Body of pancreas (tissue), 4 donors: ENCODE data around the gene ANGEL2. TPM values are rescaled to one million over a fixed set of nuclear protein-coding genes. Genes with fewer than 3 reads are reported as not detected.

Experiments used
- ATAC-seq: fragments of 150-250 bp; one replicate; pipeline ENCODE4 v1.9.1; 2016
- DNase-seq, 4 donors: peaks; one replicate each; pipeline ENCODE4 v3.0.0-alpha.2; 2019
- H3K27ac ChIP-seq, 4 donors: fragments of 200-600 bp; sonication (generic); 1 replicate in 3 of 4; 2 replicates in 1 of 4; pipeline versions ENCODE4 v1.5.1 to v1.6.1; 2016 to 2019; ENCODE audit warnings: mild to moderate bottlenecking in 1 of 4, mixed read lengths in 1 of 4, moderate library complexity in 1 of 4
- H3K27me3 ChIP-seq, 2 donors: fragments of 200-600 bp; sonication (generic); one replicate each; pipeline ENCODE4 v1.6.0; 2016; ENCODE audit warnings: mild to moderate bottlenecking in 1 of 2
- H3K36me3 ChIP-seq, 2 donors: fragments of 200-600 bp; sonication (generic); replicated peaks in 1 of 2; 2 replicates each; pipeline ENCODE4 v1.5.1; 2016; ENCODE audit warnings: low read depth in 2 of 2; ENCODE audit not compliant: insufficient read depth in 1 of 2
- H3K4me1 ChIP-seq: fragments of 200-600 bp; sonication (generic); one replicate; pipeline ENCODE4 v1.6.0; 2016
- H3K4me3 ChIP-seq, 2 donors: fragments of 200-600 bp; sonication (generic); 1 replicate in 1 of 2; 2 replicates in 1 of 2; pipeline ENCODE4 v1.5.1; 2016 to 2019
- H3K9me3 ChIP-seq, 3 donors: fragments of 200-600 bp; sonication (generic); 1 replicate in 2 of 3; 2 replicates in 1 of 3; pipeline ENCODE4 v1.5.1; 2016
- CTCF ChIP-seq, 7 experiments: fragments of 450-650 bp in 4 of 7; fragments of 200-600 bp in 3 of 7; sonication (generic) in 3 of 7; IDR thresholded peaks; one replicate each; pipeline ENCODE4 v1.5.1; 2016 to 2019; ENCODE audit warnings: antibody characterized with exemption in 7 of 7
- POLR2A ChIP-seq, 3 donors: fragments of 450-650 bp; IDR thresholded peaks; one replicate each; pipeline ENCODE4 v1.6.1; 2016; ENCODE audit warnings: antibody characterized with exemption in 3 of 3, mild to moderate bottlenecking in 2 of 3
- WGBS, 2 donors: methylation state at CpG; one replicate each; pipeline ENCODE4 v1.1.5; 2017; 5-methylcytosine and 5-hydroxymethylcytosine counted together
- intact Hi-C: fragments of 100-400 bp; cut with DNase I; formaldehyde crosslinking; loops from one replicate; pipeline ENCODE4 v1.15.1; 2023
- total RNA-seq, 2 donors: library from RNA; depleted of rRNA; stranded (reverse); fragments of >200 nt; gene quantifications; one replicate each; pipeline ENCODE4 v1.1.0, GENCODE V29; 2016

Gene ANGEL2
- total RNA-seq, 2 donors from 2014 or later: 14.5 to 36.8 TPM

DNA sequence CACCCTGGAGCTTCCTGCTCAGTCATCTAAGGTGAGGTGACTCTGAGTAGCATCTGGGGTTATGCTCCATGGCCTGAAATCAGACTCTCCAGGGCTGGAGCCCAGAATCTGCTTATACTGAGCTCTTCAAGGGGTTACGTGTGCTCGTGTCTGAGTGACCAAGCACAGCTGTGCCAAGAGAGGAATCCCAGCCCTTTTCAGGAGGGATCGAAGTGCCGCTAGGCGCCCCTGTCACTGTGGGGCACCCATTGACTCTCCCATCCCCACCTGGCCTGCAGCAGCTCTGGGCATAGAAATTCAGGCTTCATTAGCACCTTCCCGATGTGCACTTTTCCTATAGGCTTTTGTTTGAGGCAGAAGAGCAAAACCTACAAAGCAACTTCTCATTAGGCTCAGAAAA is 51.6 kb downstream of the ANGEL2 start:
- no peak overlapping the region for H3K27ac ChIP-seq
- 87 to 95% methylated on average over 2 to 6 of the region's 6 CpGs for WGBS, 2 donors
- intact Hi-C loops: no loop called here
- H3K27me3 ChIP-seq: no peaks in the 10 kb centered on the region
- H3K9me3 ChIP-seq: no peaks in the 10 kb centered on the region
- no peaks in the 10 kb centered on the region for H3K4me1 ChIP-seq
- DNase-seq: no peak
- H3K4me3 ChIP-seq: no peak overlapping the region
- ATAC-seq: no peak
- TF ChIP-seq POLR2A (IDR thresholded peaks at IDR 0.05) (no peak), CTCF (IDR thresholded peaks at IDR 0.05) (no peak)
- H3K36me3 ChIP-seq: no peaks in the 10 kb centered on the region

DNA sequence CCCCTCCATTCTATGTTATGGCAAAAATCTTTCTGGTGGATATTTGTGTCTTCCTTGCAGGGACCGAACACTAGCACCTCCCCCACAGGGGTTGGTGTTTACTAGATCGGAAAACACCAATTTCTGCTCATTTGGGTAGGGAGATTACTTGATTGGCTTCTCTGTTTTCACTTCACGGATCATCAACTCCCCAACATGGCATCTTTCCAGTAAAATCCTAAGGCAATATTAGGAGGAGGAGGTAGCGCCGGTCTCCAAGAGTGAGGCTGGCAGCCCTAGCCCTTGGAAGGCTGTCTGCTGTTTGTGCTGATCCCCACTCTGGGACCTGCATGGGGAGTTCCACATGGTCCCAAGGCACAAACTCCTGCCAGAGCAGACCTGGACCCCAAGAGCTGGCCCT is 53.2 kb downstream of the ANGEL2 start:
- H3K27me3 ChIP-seq: no peaks in the 10 kb centered on the region
- 81 to 87% methylated on average over 5 of the region's 5 CpGs for WGBS, 2 donors
- no peaks in the 10 kb centered on the region for H3K4me1 ChIP-seq
- no peak overlapping the region for H3K27ac ChIP-seq
- DNase-seq: no peak
- no peak overlapping the region for H3K4me3 ChIP-seq
- H3K36me3 ChIP-seq: no peaks in the 10 kb centered on the region
- ATAC-seq: no peak
- no peaks in the 10 kb centered on the region for H3K9me3 ChIP-seq
- intact Hi-C loops: no loop called here
- TF ChIP-seq CTCF (IDR thresholded peaks at IDR 0.05) (no peak), POLR2A (IDR thresholded peaks at IDR 0.05) (no peak)

GRCh38 chr1:212960932-212961331 is 54.7 kb downstream of the ANGEL2 start:
- WGBS, 2 donors: 84 to 89% methylated on average over 4 to 6 of the region's 6 CpGs
- H3K4me1 ChIP-seq: no peaks in the 10 kb centered on the region
- ATAC-seq: no peak
- DNase-seq: no peak
- no peaks in the 10 kb centered on the region for H3K9me3 ChIP-seq
- H3K27me3 ChIP-seq: no peaks in the 10 kb centered on the region
- TF ChIP-seq CTCF (IDR thresholded peaks at IDR 0.05) (no peak), POLR2A (IDR thresholded peaks at IDR 0.05) (no peak)
- H3K4me3 ChIP-seq: no peak overlapping the region
- no peaks in the 10 kb centered on the region for H3K36me3 ChIP-seq
- intact Hi-C loops: no loop called here
- no peak overlapping the region for H3K27ac ChIP-seq

DNA sequence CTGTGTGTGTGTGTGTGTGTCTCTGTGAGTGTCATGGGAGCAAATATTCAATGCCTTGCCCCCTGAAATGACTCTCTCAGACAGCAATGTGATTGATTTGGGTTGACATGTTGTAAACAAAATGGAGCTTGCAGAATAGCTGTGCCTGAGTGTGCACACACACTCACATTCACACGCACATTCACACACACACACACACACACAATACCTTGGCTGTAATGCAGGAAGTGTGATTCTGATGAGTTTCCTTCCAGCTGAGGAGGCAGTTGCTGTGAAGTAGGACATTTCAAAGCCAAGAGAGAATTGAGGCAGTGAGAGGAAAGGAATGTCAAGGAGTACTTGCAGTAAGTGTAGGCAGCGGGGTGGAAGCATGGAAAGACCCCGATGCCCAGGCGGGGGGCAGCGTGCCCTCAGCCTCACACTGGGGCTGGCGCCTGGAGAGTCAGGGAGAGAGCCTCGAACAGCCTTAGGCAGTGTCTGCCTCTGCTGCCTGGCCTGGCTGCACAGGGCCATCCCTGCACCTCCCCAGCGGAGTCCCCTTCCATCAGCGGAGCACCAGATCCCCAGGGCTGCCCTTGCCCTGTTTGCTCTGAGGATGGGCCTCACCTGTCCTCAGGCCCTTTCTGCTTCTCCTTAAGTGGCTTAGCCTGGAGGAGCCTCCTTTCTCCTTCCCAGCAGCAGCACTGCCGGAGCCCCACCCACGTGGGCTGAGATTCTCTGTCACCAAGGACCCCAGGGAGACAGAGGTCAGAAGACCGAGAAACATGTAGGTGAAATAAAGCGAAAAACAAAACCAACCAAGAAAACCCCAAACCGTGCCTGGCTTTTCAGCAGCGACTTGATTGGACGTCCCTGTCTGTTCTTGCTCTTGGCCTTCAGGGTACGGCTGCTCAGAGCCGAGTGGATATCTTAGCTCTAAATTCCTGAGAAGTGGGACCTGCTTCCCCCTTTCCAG is 56.1 kb downstream of the ANGEL2 start:
- ATAC-seq (no peak), DNase-seq (no peak)
- H3K36me3 ChIP-seq: no peaks in the 10 kb centered on the region
- no peaks in the 10 kb centered on the region for H3K4me1 ChIP-seq
- 74 to 77% methylated on average over 16 to 18 of the region's 18 CpGs for WGBS, 2 donors
- H3K27me3 ChIP-seq: no peaks in the 10 kb centered on the region
- no peaks in the 10 kb centered on the region for H3K9me3 ChIP-seq
- no peak for TF ChIP-seq POLR2A (IDR thresholded peaks at IDR 0.05)
- TF ChIP-seq CTCF (IDR thresholded peaks at IDR 0.05): no peak
- H3K27ac ChIP-seq: no peak overlapping the region
- H3K4me3 ChIP-seq: no peak overlapping the region
- intact Hi-C loops: no loop called here

- ATAC-seq (no peak), DNase-seq (no peak)
- intact Hi-C loops: no loop called here
- H3K27me3 ChIP-seq: no peaks in the 10 kb centered on the region
- TF ChIP-seq POLR2A (IDR thresholded peaks at IDR 0.05) (no peak), CTCF (IDR thresholded peaks at IDR 0.05) (no peak)
- WGBS, 2 donors: 68 to 74% methylated on average over 10 of the region's 10 CpGs
- no peaks in the 10 kb centered on the region for H3K4me1 ChIP-seq
- no peaks in the 10 kb centered on the region for H3K9me3 ChIP-seq
- H3K36me3 ChIP-seq: no peaks in the 10 kb centered on the region
- H3K4me3 ChIP-seq: no peak overlapping the region
- H3K27ac ChIP-seq: no peak overlapping the region
These were observed 57.5 kb downstream of the ANGEL2 start for GRCh38 chr1:212958175-212958574.
